Stimulated activated CD4-positive, alpha-beta T cell treated with anti-CD3 and anti-CD28 coated beads, Interleukin-4, amount 100 ng/mL, for 4 hours (primary cell): ENCODE results near the gene TARS3.
A peak's percentile ranks its signal among the peaks of the same experiment; 100 is the strongest.
"Not testable (repeated sequence)": the region's sequence is repeated elsewhere in the genome, so short reads cannot be mapped to it uniquely, and the experiment has no call there.

Experiments used
- DNase-seq, 2 experiments: peaks; one replicate each; pipeline ENCODE4 v3.0.0-alpha.2; 2020

TARS3 gene

DNA sequence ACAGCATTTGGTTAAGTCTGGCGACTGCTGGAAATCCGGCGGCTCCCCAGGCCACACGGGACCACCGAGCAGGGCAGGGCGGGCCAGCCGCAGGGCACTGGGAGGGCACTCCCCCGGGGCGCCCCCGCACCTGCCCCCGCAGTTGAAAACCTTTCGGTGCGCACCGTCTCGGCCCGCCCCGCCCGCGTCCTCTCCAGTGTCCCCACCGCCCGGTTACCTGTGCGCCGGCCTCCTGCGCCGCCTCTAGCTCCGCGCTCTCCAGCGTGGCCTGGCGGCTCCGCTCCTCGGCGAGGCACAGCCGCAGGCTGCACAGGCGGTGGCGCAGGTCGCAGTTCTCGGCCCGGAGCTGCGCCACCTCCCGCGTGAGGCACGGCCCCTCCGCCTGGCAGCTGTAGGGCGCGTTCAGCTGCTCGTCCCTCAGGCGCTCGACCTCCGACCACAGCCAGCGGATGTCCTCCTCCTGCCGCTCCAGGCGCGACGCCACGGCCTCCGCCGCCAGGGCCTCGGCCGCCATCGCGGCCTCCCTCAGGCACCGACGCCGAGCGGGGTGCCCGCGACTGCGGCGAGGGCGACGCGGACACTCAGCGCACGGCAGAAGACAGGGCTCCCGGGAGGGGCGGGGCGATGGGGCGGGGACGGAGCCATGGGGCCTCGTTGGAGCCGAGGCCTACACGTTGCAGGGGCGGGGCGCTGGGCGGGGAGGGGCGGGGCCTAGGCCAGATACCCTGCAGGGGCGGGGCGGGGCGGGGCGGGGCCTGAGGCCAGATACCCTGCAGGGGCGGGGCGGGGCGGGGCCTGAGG, at the start of gene TARS3:
Gene TARS3, minus strand, starts transcription at position 600 of the 801 bp plus-strand sequence. Its CDS starts 86 bp downstream, at position 514.
- peak; percentile 94 to 99 for DNase-seq

- no peak for DNase-seq
Measured at GRCh38 chr15:101773496-101774100, 49.3 kb upstream of the TARS3 start.

- DNase-seq: no peak
Measured at GRCh38 chr15:101772921-101773320, 48.6 kb upstream of the TARS3 start.

GRCh38 chr15:101767083-101767640, 42.9 kb upstream of the TARS3 start:
- not testable (repeated sequence) for DNase-seq

- DNase-seq: no peak
Measured at GRCh38 chr15:101765772-101766456, 41.6 kb upstream of the TARS3 start.

DNA sequence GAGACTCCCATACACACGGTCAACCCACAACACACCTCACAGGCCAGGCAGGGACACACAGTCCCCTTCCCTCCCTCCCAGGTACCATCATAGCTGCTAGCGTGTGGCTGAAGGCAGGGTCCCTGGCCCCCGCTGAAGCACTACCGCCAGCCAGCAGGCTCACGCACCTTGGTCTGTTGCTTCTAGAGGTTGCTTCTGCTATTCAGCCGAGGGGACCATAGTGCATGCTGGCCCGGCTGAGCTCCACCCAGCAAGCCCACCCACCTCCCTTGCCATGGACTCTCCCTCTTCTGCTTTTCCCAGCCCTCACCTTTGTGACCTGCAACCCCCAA, 41.0 kb upstream of the TARS3 start:
- DNase-seq: not testable (repeated sequence)

DNA sequence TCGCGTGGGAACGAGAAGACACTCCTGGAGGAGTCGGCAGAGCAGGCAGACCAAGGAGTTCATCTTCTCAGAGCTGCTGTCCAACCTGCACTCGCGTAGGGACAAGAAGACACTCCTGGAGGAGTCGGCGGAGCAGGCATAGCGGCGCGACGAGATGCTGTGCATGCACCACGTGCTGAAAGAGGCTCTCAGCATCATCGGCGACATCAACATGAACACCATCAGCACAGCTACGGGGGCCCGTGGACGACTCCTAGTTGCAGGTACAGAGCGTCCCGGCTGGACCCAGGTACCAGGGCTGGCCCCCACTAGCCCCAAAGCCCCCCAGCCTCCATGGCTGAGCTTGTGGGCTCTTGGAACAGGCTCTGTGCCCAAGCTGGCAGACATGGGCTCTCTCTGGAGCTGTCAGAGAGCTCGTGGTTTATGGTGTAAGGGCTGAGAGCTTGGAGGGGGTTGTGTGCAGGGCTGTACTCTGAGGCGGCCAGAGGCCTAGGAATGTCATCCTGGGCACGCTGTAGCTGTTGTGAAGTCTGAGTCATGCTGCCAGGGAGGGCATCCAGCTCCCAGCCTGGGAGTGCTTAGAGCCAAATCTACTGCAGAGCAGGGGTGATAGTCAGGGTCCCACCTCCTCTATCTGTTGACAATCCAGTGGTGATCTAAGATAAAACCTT, 40.5 kb upstream of the TARS3 start:
- DNase-seq: not testable (repeated sequence)

DNA sequence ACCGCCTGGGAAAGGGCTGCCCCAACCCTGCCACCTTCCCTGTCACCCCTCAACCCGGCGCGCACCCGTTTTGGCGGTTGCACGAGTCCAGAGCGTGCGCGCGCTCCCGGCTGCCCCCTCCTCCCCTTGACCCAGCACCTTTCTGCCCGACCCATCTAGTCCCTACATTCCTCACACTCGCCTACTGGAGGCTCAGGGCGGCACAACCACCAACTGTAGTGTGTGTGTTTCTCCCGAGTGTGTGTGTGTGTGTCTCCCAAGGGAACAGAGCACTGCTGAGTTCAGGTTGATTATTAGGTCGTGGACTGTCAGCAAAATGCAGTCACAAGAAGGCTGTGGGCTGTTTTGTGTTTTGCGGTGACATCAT, 22.4 kb upstream of the TARS3 start:
- not testable (repeated sequence) for DNase-seq

GRCh38 chr15:101734837-101735236, 10.6 kb upstream of the TARS3 start:
- not testable (repeated sequence) for DNase-seq

GRCh38 chr15:101733545-101733944, 9.3 kb upstream of the TARS3 start:
- DNase-seq: no peak

- DNase-seq: no peak
Measured at GRCh38 chr15:101732772-101733171, 8.5 kb upstream of the TARS3 start.

DNA sequence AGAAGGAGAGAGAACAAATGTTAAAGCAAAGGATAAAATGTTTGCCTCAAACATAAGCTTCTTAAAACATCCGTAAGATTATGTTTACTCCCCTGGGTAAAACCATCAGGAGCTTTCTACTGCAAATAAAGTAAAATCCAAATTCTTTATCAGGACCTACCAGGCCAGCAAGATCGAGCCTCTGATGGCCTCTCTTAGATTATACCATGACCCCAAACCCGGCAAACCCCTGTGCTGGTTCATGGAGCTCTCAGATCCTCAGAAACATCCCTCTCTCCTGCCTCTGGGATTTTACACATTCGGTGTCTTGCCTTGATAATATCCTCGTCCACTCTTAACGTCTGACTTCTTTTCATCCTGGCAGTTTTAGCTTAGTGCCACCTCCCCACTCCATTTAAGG, 7.5 kb upstream of the TARS3 start:
- no peak for DNase-seq

DNA sequence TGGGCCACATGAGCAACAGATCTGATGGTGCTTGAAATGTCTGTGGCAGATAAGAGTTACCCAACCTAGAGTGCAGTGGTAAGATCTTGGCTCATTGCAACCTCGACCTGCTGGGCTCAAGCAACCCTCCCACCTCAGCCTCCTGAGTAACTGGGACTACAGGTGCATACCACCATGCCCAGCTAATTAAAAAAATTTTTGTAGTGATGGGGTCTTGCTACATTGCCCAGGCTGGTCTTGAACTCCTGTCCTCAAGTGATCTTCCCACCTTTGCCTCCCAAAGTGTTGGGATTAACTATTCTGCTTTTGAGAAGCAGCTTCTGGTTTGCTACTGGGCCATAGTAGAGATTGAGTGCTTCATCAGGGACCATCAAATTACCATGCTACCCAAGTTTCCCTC, 2.9 kb upstream of the TARS3 start:
- no peak for DNase-seq

GRCh38 chr15:101725073-101725472, 800 bp upstream of the TARS3 start:
- DNase-seq: no peak

- no peak for DNase-seq
Measured at GRCh38 chr15:101724675-101725005, 367 bp upstream of the TARS3 start.

DNA sequence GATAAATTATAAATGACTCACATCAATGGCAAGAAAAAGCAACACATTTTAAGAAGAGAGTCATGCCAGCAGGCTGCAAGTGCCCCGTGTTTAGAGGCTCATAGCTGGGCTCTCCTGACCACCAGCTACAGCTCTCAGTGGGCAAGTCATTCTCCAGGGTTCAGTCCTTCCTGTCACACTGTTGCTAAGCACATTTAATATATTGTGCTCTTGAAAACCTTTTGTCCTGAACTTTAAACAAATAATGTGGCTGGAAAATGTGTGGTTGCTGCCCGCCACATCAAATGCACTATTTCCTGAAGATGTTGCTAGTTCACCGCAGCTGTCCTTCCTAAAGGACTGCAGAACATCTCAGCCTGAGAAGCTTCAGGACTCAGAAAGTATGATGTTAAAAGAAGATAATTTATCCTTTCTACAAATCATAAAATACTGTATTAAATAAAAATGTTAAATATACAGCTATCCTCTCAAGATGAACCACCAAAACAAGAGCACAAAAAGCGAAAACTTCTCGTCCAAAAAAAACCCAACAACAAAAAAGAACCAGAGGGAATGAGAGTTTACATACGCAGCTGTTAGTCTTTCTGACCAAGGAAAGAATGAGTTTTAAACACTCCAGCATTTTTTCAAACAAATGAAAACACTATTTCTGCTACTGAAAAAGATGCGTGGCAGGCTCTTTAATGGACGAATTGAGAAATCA, 951 bp downstream of the TARS3 start:
- peak in 1 of 2 experiments; percentile 19 for DNase-seq

DNA sequence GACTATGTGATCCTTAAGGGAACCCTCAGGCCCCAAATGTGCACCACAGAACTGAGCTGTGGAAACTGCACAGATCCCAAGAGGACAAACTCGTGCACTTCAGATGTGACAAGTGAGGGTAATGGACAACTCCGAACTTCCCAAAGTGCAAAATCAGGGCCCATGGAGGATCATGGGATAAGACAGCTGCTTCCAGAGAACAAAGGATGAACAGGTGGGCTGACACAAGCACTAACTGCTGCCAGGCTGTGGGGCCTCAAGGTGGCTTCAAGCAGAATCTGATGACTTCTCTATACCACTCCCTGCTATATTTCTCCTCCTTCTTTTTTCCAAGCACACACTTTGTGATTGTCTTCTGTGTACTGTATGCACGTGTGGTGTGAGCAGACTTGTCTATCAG, 5.4 kb downstream of the TARS3 start:
- DNase-seq: no peak

GRCh38 chr15:101712078-101712477, 12.2 kb downstream of the TARS3 start:
- DNase-seq: no peak

DNA sequence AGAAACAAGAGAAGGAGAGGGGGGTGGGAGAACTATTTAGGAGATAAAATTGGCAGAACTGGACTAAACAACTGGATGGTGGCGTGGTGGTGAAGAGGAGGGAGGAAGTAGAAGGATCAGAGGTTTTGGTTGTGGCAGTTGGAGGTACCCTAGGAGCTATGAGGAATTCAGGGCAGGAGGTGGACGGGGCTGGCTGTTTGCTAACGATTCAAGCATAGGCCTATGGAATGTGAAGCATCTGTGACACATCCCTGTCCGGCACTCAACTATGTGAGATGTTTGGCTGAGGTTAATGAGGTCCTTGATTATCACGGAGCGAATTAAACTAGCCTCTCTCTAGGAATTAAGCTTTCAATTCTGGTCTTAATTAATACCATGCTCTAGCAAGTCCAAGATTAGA, 13.5 kb downstream of the TARS3 start:
- DNase-seq: no peak

DNA sequence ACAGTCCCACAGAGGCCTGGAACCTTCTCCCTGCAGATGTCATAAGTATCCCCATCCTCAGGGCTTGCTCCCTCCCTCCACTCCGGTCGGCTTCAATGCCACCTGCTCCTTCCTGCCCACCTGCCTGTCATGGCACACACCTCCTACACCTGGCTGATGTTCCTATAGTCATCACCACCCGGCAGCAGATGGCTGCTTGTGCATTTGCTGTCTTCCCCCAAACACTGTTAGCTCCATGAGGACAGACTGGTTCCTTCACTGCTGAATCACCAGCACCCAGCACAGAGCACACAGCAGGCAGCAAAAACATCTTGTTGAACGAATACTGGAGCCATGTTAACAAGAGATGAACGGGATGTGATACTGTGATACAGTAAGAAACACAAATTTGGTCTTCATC, 14.8 kb downstream of the TARS3 start:
- DNase-seq: no peak

- DNase-seq: no peak
Measured at GRCh38 chr15:101707983-101708382, 16.3 kb downstream of the TARS3 start.

GRCh38 chr15:101702077-101702476, 22.2 kb downstream of the TARS3 start:
- no peak for DNase-seq

DNA sequence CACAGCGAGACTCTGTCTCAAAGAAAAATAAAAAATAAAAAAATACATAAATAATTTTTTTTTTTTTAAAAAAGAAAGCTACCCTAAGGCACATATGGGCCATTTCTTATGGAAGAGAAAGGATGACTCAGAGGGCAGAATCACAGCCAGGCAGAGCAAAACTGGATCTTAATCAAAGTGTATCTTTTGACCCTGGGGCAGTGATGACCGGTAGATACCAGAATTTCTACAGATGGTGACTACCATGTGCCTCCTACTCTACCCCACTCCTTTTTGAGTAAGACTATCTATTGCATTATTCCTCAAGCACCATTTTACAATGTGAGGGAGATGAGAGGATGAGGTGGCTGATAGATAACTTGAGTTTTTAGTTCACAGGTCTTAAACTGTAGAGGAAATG, 26.0 kb downstream of the TARS3 start:
- no peak for DNase-seq
